GM10248 (cell line): Measurements from ENCODE around the gene SLC25A42.

Experiments used
- CTCF ChIA-PET: fragments of 300-600 bp; sonication (Branson Sonifier 250); formaldehyde crosslinking; extraction: SDS; loops from one replicate; lab custom pipeline; 2021; ENCODE audit warnings: antibody characterized with exemption; lab: Yijun Ruan, JAX
- POLR2A ChIA-PET: fragments of 350-650 bp; sonication (Branson Sonifier 250); formaldehyde crosslinking; extraction: SDS; loops from one replicate; lab custom pipeline; 2020; ENCODE audit warnings: antibody characterized with exemption; lab: Yijun Ruan, JAX
- DNase-seq: peaks from one replicate; pipeline ENCODE4 v3.0.0; 2012; ENCODE audit errors: extremely low spot score
- CTCF ChIP-seq: IDR thresholded peaks from 2 replicates; pipeline ENCODE4 v1.5.1; 2012; ENCODE audit warnings: mild to moderate bottlenecking, low read depth; ENCODE audit errors: extremely low read depth, missing control alignments, control extremely low read depth

SLC25A42 gene

GRCh38 chr19:19034204-19034624 is 29.6 kb upstream of the SLC25A42 start:
- POLR2A ChIA-PET = no interaction called here
- CTCF ChIA-PET = no interaction called here
- no peak for TF ChIP-seq CTCF
- peak; percentile 85 for DNase-seq

GRCh38 chr19:19039901-19040300 is 23.9 kb upstream of the SLC25A42 start:
- POLR2A ChIA-PET = no interaction called here
- CTCF ChIA-PET = interaction anchor here (0.9 to 1.5 kb wide), 4 partner anchors 11 to 101 kb away, joined by 3 to 5 read pairs (median 4); no protein-coding TSS in a partner anchor

GRCh38 chr19:19040417-19040816 is 23.4 kb upstream of the SLC25A42 start:
- ChIA-PET POLR2A (no interaction called here), CTCF (interaction anchor here (0.9 to 1.5 kb wide), 4 partner anchors 10 to 100 kb away, joined by 3 to 5 read pairs (median 4); no protein-coding TSS in a partner anchor)
- TF ChIP-seq CTCF = no peak
- no peak for DNase-seq

More at GRCh38 chr19:19039901-19040300, 23.9 kb upstream of the SLC25A42 start:
- DNase-seq = no peak
- no peak for TF ChIP-seq CTCF

- TF ChIP-seq CTCF = no peak
- ChIA-PET CTCF (interaction anchor here (1.4 kb wide), 1 partner anchor 20 kb away, joined by 5 read pairs; no protein-coding TSS in a partner anchor), POLR2A (no interaction called here)
- no peak for DNase-seq
These were observed 21.0 kb upstream of the SLC25A42 start for GRCh38 chr19:19042732-19043280.

GRCh38 chr19:19043481-19043880 is 20.3 kb upstream of the SLC25A42 start:
- CTCF ChIA-PET = no interaction called here
- POLR2A ChIA-PET = no interaction called here
- TF ChIP-seq CTCF = no peak
- no peak for DNase-seq

- POLR2A ChIA-PET = no interaction called here
- CTCF ChIA-PET = no interaction called here
- no peak for DNase-seq
- no peak for TF ChIP-seq CTCF
These were observed 19.9 kb upstream of the SLC25A42 start for GRCh38 chr19:19043881-19044280.
